HL-60 (cell line): ENCODE data around the gene CAMK1D.

Experiments
- CTCF ChIP-seq: IDR thresholded peaks from one replicate; pipeline ENCODE4 v1.5.1; 2011; ENCODE audit warnings: low read length, control low read depth, inconsistent platforms; ENCODE audit not compliant: insufficient read depth
- GABPA ChIP-seq: IDR thresholded peaks from 2 replicates; pipeline ENCODE4 v1.6.1; 2012; ENCODE audit warnings: low read depth
- POLR2AphosphoS5 ChIP-seq: IDR thresholded peaks from 2 replicates; pipeline ENCODE4 v1.6.1; 2012; ENCODE audit warnings: low read depth
- REST ChIP-seq: IDR thresholded peaks from 2 replicates; pipeline ENCODE4 v1.6.1; 2012; ENCODE audit warnings: low read depth; ENCODE audit not compliant: insufficient replicate concordance

GRCh38 chr10:12529976-12530375 is 180.6 kb downstream of the CAMK1D start:
- no peak for TF ChIP-seq CTCF
- TF ChIP-seq GABPA: no peak
- no peak for TF ChIP-seq REST
- TF ChIP-seq POLR2AphosphoS5: no peak
